ENCODE measurements around the gene PCDHGC5. TPM values are rescaled to one million over a fixed set of nuclear protein-coding genes. Genes with fewer than 3 reads are reported as not detected.

The PCDHGC5 gene
- total and polyA plus RNA-seq, 2 of the 8 experiments (the other 6 are each of a cell fraction or from before 2014, with no cell fraction given), result 0.41 to 1.1 TPM

- TF ChIP-seq RXRA (IDR thresholded peaks at IDR 0.05; ENCODE audit: insufficient read depth, low read depth, low read length) (no peak), GTF2F1 (IDR thresholded peaks at IDR 0.05; ENCODE audit: borderline replicate concordance, low read depth, low read length) (no peak), NRF1 (IDR thresholded peaks at IDR 0.05; ENCODE audit: low read depth, low read length) (no peak)
Observed at GRCh38 chr5:141510160-141510559, 21.3 kb downstream of the PCDHGC5 start (continued).

All from H1 (cell line).